WTC11 (cell line): ENCODE results near the gene PCDH9. TPM values are rescaled to one million over a fixed set of nuclear protein-coding genes. Genes with fewer than 3 reads are reported as not detected.
A peak's percentile ranks its signal among the peaks of the same experiment; 100 is the strongest.

ENCODE experiments used
- ATAC-seq: fragments of 200-7000 bp; cut with Tn5 transposase; 2 replicates; pipeline ENCODE4 v1.10.0; 2021; ENCODE audit warnings: mild to moderate bottlenecking, moderate library complexity
- CTCF ChIA-PET: fragments of 300-600 bp; sonication (Branson Sonifier 250); formaldehyde crosslinking; loops from one replicate; lab custom pipeline; 2021; ENCODE audit warnings: antibody characterized with exemption; lab: Charles Lee
- POLR2A ChIA-PET: fragments of 350-600 bp; sonication (Branson Sonifier 250); formaldehyde crosslinking; loops from one replicate; lab custom pipeline; 2021; ENCODE audit warnings: antibody characterized with exemption; lab: Charles Lee
- DNase-seq: peaks from one replicate; pipeline ENCODE4 v3.0.0; 2021; ENCODE audit warnings: low spot score
- H3K27ac Mint-ChIP-seq: 2 replicates; pipeline ENCODE4 v1.8.0; 2021; ENCODE audit warnings: mixed read lengths
- H3K27me3 Mint-ChIP-seq: 2 replicates; pipeline ENCODE4 v1.8.0; 2021; ENCODE audit warnings: low read depth, mild to moderate bottlenecking, moderate library complexity, mixed read lengths
- H3K36me3 Mint-ChIP-seq: 2 replicates; pipeline ENCODE4 v1.8.0; 2021; ENCODE audit warnings: mixed read lengths
- H3K4me1 Mint-ChIP-seq: 2 replicates; pipeline ENCODE4 v1.8.0; 2022; ENCODE audit warnings: mixed read lengths
- H3K4me3 Mint-ChIP-seq: 2 replicates; pipeline ENCODE4 v1.8.0; 2021; ENCODE audit warnings: mild to moderate bottlenecking, moderate library complexity, mixed read lengths
- H3K9me3 Mint-ChIP-seq: 2 replicates; pipeline ENCODE4 v1.8.0; 2021; ENCODE audit warnings: mixed read lengths
- ATF1 ChIP-seq: sonication (generic); formaldehyde crosslinking; IDR thresholded peaks from 2 replicates; pipeline ENCODE4 v1.8.1; 2023; ENCODE audit warnings: mild to moderate bottlenecking, moderate library complexity, missing genetic modification reagents
- ATF2 ChIP-seq: sonication (generic); formaldehyde crosslinking; IDR thresholded peaks from 2 replicates; pipeline ENCODE4 v1.8.1; 2022; ENCODE audit warnings: low read depth, missing genetic modification reagents, borderline replicate concordance
- E2F1 ChIP-seq: sonication (generic); formaldehyde crosslinking; IDR thresholded peaks from 2 replicates; pipeline ENCODE4 v1.8.0; 2022; ENCODE audit warnings: mild to moderate bottlenecking, missing genetic modification reagents
- ELF4 ChIP-seq: sonication (generic); formaldehyde crosslinking; IDR thresholded peaks from 2 replicates; pipeline ENCODE4 v1.8.1; 2022; ENCODE audit warnings: low read depth, mild to moderate bottlenecking, moderate library complexity, missing genetic modification reagents
- FOXP1 ChIP-seq: sonication (generic); formaldehyde crosslinking; IDR thresholded peaks from 2 replicates; pipeline ENCODE4 v1.8.0; 2022; ENCODE audit warnings: missing genetic modification reagents, mild to moderate bottlenecking, moderate library complexity, borderline replicate concordance
- GRHL2 ChIP-seq: fragments of 250-450 bp; sonication (Bioruptor Pico); IDR thresholded peaks from 2 replicates; pipeline ENCODE4 v1.8.0; 2022; ENCODE audit warnings: mild to moderate bottlenecking, moderate library complexity; ENCODE audit not compliant: insufficient replicate concordance, severe bottlenecking
- HMGA2 ChIP-seq: fragments of 250-450 bp; sonication (Bioruptor Pico); IDR thresholded peaks from 2 replicates; pipeline ENCODE4 v1.4.0; 2021; ENCODE audit warnings: mild to moderate bottlenecking, moderate library complexity
- JUN ChIP-seq: sonication (generic); formaldehyde crosslinking; IDR thresholded peaks from 2 replicates; pipeline ENCODE4 v1.8.0; 2023; ENCODE audit warnings: mild to moderate bottlenecking, missing genetic modification reagents
- NFE2L1 ChIP-seq: sonication (generic); formaldehyde crosslinking; IDR thresholded peaks from 2 replicates; pipeline ENCODE4 v1.8.1; 2023; ENCODE audit warnings: missing genetic modification reagents
- PREB ChIP-seq: sonication (generic); formaldehyde crosslinking; IDR thresholded peaks from 2 replicates; pipeline ENCODE4 v1.8.1; 2022; ENCODE audit warnings: mild to moderate bottlenecking, missing genetic modification reagents, moderate library complexity, borderline replicate concordance
- PRRX2 ChIP-seq: fragments of 250-450 bp; sonication (Bioruptor Pico); IDR thresholded peaks from 2 replicates; pipeline ENCODE4 v1.8.0; 2021; ENCODE audit warnings: mild to moderate bottlenecking
- TP53 ChIP-seq: sonication (generic); formaldehyde crosslinking; IDR thresholded peaks from 2 replicates; pipeline ENCODE4 v1.8.1; 2023; ENCODE audit warnings: mild to moderate bottlenecking, missing genetic modification reagents
- USF1 ChIP-seq: sonication (generic); formaldehyde crosslinking; IDR thresholded peaks from 2 replicates; pipeline ENCODE4 v1.8.0; 2022; ENCODE audit warnings: mild to moderate bottlenecking, missing genetic modification reagents
- USF2 ChIP-seq: sonication (generic); formaldehyde crosslinking; IDR thresholded peaks from 2 replicates; pipeline ENCODE4 v1.8.1; 2023; ENCODE audit warnings: mild to moderate bottlenecking, missing genetic modification reagents, moderate library complexity
- ZBTB21 ChIP-seq: sonication (generic); formaldehyde crosslinking; IDR thresholded peaks from 2 replicates; pipeline ENCODE4 v1.8.1; 2023; ENCODE audit warnings: mild to moderate bottlenecking, missing genetic modification reagents, borderline replicate concordance
- ZNF121 ChIP-seq: sonication (generic); formaldehyde crosslinking; IDR thresholded peaks from 2 replicates; pipeline ENCODE4 v1.8.0; 2023; ENCODE audit warnings: missing genetic modification reagents
- ZNF512 ChIP-seq: sonication (generic); formaldehyde crosslinking; IDR thresholded peaks from 2 replicates; pipeline ENCODE4 v1.8.1; 2022; ENCODE audit warnings: missing genetic modification reagents, borderline replicate concordance
- total RNA-seq: library from RNA; stranded (reverse); gene quantifications from 3 replicates; pipeline ENCODE4 v1.2.3, GENCODE V29; 2021
- TF ChIP-seq, protein P1 (sequence below): fragments of 250-450 bp; sonication (Bioruptor Pico); IDR thresholded peaks from 2 replicates; pipeline ENCODE4 v1.9.0; 2021; ENCODE audit warnings: mild to moderate bottlenecking
- TF ChIP-seq, protein P2 (sequence below): sonication (generic); formaldehyde crosslinking; IDR thresholded peaks from 2 replicates; pipeline ENCODE4 v1.8.0; 2022; ENCODE audit warnings: mild to moderate bottlenecking, missing genetic modification reagents
- TF ChIP-seq, protein P3 (sequence below): sonication (generic); formaldehyde crosslinking; IDR thresholded peaks from 2 replicates; pipeline ENCODE4 v1.8.1; 2023; ENCODE audit warnings: mild to moderate bottlenecking, moderate library complexity, missing genetic modification reagents

The PCDH9 gene
- total RNA-seq, 1 experiment from 2014 or later = 0.48 TPM

- TF ChIP-seq HMGA2 (CRISPR knock-in tag) (no peak), TP53 (no peak), PREB (CRISPR knock-in tag) (no peak), JUN (CRISPR knock-in tag) (no peak), USF2 (CRISPR knock-in tag) (no peak), ATF1 (CRISPR knock-in tag) (no peak), ZNF121 (no peak)
These were observed 829.8 kb downstream of the PCDH9 start (continued) for GRCh38 chr13:66400292-66400691.

DNA sequence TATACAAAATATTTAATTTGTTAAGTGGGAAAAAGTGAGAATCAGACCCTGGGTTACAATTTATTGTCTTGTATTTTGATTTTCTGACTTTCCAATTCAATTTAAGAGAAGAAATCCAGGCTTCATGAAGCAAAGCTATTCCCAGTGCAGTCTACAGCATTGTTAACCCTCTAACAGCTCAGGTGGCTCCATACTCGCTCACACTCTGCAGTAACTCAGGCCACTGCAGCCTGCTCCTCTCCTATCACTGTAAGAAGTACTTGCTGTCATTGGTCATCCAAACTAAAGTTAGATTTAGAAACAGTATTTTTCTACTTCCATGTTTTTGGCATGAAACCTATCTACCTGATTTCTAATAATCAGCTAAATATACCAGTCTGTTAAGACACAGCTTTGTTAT is 830.3 kb downstream of the PCDH9 start:
- ATAC-seq = peak; percentile 77
- Mint-ChIP-seq H3K36me3 (no peaks in the 10 kb centered on the region), H3K4me3 (no peak overlapping the region), H3K4me1 (no peaks in the 10 kb centered on the region), H3K27ac (no peak overlapping the region), H3K27me3 (no peaks in the 10 kb centered on the region), H3K9me3 (no peaks in the 10 kb centered on the region)
- no peak for DNase-seq
- ChIA-PET CTCF (no interaction called here), POLR2A (no interaction called here)
- TF ChIP-seq ZNF121 = peak; percentile 69; the same call in 1 of the 2 replicates
- no peak for TF ChIP-seq E2F1 (CRISPR knock-in tag)

DNA sequence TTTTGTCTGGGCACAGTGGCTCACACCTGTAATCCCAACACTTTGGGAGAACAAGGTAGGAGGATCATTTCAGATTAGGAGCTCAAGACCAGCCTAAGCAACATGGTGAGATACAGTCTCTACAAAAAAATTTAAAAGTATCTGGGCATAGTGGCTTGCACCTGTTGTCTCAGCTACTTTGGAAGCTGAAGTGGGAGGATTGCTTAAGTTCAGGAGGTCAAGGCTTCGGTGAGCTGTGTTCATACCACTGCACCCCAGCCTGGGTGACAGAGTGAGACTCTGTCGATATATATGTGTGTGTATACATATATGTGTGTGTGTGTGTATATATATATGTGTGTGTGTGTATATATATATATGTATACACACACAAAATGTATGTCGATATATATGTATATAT is 833.0 kb downstream of the PCDH9 start:
- Mint-ChIP-seq H3K4me3 (no peak overlapping the region), H3K4me1 (no peaks in the 10 kb centered on the region), H3K27ac (no peak overlapping the region), H3K36me3 (no peaks in the 10 kb centered on the region), H3K27me3 (no peaks in the 10 kb centered on the region), H3K9me3 (no peaks in the 10 kb centered on the region)
- CTCF ChIA-PET = no interaction called here
- TF ChIP-seq USF2 (CRISPR knock-in tag) (no peak), JUN (CRISPR knock-in tag) (no peak)
- DNase-seq = no peak
- POLR2A ChIA-PET = no interaction called here
- ATAC-seq = no peak

DNA sequence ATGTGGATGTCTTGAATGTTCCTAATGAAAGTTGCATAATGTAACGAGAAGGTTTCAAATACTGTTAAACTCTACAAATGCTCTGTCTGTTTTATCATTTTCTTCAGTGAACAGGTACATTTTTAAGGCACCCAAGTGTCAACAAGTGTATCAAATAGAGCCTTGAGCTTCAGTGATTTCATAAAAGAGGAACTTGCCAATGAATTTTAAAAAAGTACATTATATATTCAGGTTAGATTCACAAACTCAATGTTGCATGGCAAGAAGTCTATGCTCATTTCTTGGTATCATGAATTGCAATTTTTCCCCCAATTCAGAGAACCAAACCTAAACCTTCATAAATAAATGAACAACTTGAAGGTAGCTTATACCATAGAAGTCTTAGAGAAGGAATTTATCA is 838.8 kb downstream of the PCDH9 start:
- Mint-ChIP-seq H3K27me3 (no peaks in the 10 kb centered on the region), H3K9me3 (0 out of 2 replicates have a peak, but pooled peaks cover 5% of the 10 kb centered on the region), H3K36me3 (no peaks in the 10 kb centered on the region), H3K4me1 (no peaks in the 10 kb centered on the region; the same call in 1 of the 2 replicates), H3K27ac (no peak overlapping the region), H3K4me3 (no peak overlapping the region)
- POLR2A ChIA-PET = no interaction called here
- DNase-seq (no peak), ATAC-seq (no peak)
- CTCF ChIA-PET = no interaction called here
- TF ChIP-seq, protein P1, sequence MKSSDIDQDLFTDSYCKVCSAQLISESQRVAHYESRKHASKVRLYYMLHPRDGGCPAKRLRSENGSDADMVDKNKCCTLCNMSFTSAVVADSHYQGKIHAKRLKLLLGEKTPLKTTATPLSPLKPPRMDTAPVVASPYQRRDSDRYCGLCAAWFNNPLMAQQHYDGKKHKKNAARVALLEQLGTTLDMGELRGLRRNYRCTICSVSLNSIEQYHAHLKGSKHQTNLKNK (CRISPR knock-in tag) = no peak
- TF ChIP-seq FOXP1 (CRISPR knock-in tag) (no peak), GRHL2 (CRISPR knock-in tag) (no peak), ZNF512 (CRISPR knock-in tag) (no peak), PRRX2 (CRISPR knock-in tag) (no peak), ELF4 (CRISPR knock-in tag) (no peak), NFE2L1 (CRISPR knock-in tag) (no peak), ATF2 (CRISPR knock-in tag) (no peak), USF1 (CRISPR knock-in tag) (no peak), ZBTB21 (CRISPR knock-in tag) (no peak)
- TF ChIP-seq, protein P2, sequence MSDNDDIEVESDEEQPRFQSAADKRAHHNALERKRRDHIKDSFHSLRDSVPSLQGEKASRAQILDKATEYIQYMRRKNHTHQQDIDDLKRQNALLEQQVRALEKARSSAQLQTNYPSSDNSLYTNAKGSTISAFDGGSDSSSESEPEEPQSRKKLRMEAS (CRISPR knock-in tag) = no peak
- TF ChIP-seq, protein P3, sequence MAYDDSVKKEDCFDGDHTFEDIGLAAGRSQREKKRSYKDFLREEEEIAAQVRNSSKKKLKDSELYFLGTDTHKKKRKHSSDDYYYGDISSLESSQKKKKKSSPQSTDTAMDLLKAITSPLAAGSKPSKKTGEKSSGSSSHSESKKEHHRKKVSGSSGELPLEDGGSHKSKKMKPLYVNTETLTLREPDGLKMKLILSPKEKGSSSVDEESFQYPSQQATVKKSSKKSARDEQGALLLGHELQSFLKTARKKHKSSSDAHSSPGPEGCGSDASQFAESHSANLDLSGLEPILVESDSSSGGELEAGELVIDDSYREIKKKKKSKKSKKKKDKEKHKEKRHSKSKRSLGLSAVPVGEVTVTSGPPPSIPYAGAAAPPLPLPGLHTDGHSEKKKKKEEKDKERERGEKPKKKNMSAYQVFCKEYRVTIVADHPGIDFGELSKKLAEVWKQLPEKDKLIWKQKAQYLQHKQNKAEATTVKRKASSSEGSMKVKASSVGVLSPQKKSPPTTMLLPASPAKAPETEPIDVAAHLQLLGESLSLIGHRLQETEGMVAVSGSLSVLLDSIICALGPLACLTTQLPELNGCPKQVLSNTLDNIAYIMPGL = no peak
